Liver (tissue), 9 donors: Measurements from ENCODE around the gene AFF2. TPM values are rescaled to one million over a fixed set of nuclear protein-coding genes. Genes with fewer than 3 reads are reported as not detected.

Source experiments
- DNase-seq: peaks from one replicate; pipeline ENCODE4 v3.0.0-alpha.2; 2017; ENCODE audit warnings: low spot score
- H3K27ac ChIP-seq, 2 donors: one replicate each; pipeline ENCODE4 v1.7.0; 2013; ENCODE audit warnings: inconsistent platforms in 2 of 2, low read length in 2 of 2, control low read depth in 1 of 2, low read depth in 1 of 2, mild to moderate bottlenecking in 1 of 2
- H3K27me3 ChIP-seq, 4 donors: one replicate each; pipeline versions ENCODE4 v1.6.1 to v1.7.0; 2013; ENCODE audit warnings: low read length in 3 of 4, inconsistent platforms in 1 of 4, mild to moderate bottlenecking in 1 of 4, moderate library complexity in 1 of 4; ENCODE audit not compliant: control insufficient read depth in 4 of 4, insufficient read depth in 4 of 4
- H3K36me3 ChIP-seq, 4 donors: one replicate each; pipeline versions ENCODE4 v1.6.1 to v1.7.0; 2013; ENCODE audit warnings: low read length in 3 of 4, mild to moderate bottlenecking in 3 of 4, low read depth in 1 of 4, moderate library complexity in 1 of 4; ENCODE audit not compliant: control insufficient read depth in 4 of 4, insufficient read depth in 3 of 4
- H3K4me1 ChIP-seq, 4 donors: one replicate each; pipeline versions ENCODE4 v1.6.1 to v1.7.0; 2013; ENCODE audit warnings: low read length in 3 of 4, mild to moderate bottlenecking in 3 of 4, moderate library complexity in 1 of 4; ENCODE audit not compliant: control insufficient read depth in 4 of 4, insufficient read depth in 4 of 4
- H3K4me3 ChIP-seq, 3 donors: one replicate each; pipeline versions ENCODE4 v1.6.1 to v1.7.0; 2013; ENCODE audit warnings: low read length in 3 of 3, control low read depth in 1 of 3, low read depth in 1 of 3, mild to moderate bottlenecking in 1 of 3
- H3K9ac ChIP-seq, 2 donors: one replicate each; pipeline ENCODE4 v1.7.0; 2013; ENCODE audit warnings: low read length in 2 of 2, mild to moderate bottlenecking in 2 of 2, moderate library complexity in 2 of 2, control low read depth in 1 of 2, low read depth in 1 of 2
- H3K9me3 ChIP-seq, 4 donors: one replicate each; pipeline versions ENCODE4 v1.6.1 to v1.7.0; 2013; ENCODE audit warnings: low read length in 3 of 4; ENCODE audit not compliant: control insufficient read depth in 4 of 4
- EGR1 ChIP-seq, 2 donors: IDR thresholded peaks; 2 replicates each; pipeline ENCODE4 v1.6.1; 2016 to 2018; ENCODE audit warnings: antibody characterized with exemption in 2 of 2, low read depth in 2 of 2
- FOXA1 ChIP-seq: IDR thresholded peaks from 2 replicates; pipeline ENCODE4 v1.6.1; 2016; ENCODE audit warnings: antibody characterized with exemption
- FOXA2 ChIP-seq: IDR thresholded peaks from 2 replicates; pipeline ENCODE4 v1.6.1; 2016; ENCODE audit warnings: antibody characterized with exemption
- GABPA ChIP-seq, 2 donors: IDR thresholded peaks in 1 of 2; conservative IDR thresholded peaks in 1 of 2; 2 replicates each; pipeline ENCODE4 v1.6.1; 2016; ENCODE audit warnings: antibody characterized with exemption in 2 of 2, mild to moderate bottlenecking in 1 of 2, moderate library complexity in 1 of 2
- HNF4A ChIP-seq, 2 donors: conservative IDR thresholded peaks; 2 replicates each; pipeline ENCODE4 v1.6.1; 2016; ENCODE audit warnings: antibody characterized with exemption in 2 of 2, mild to moderate bottlenecking in 2 of 2
- HNF4G ChIP-seq: IDR thresholded peaks from 2 replicates; pipeline ENCODE4 v1.6.1; 2016; ENCODE audit warnings: antibody characterized with exemption
- JUND ChIP-seq, 2 donors: IDR thresholded peaks; 2 replicates each; pipeline ENCODE4 v1.6.1; 2016; ENCODE audit warnings: antibody characterized with exemption in 2 of 2
- NR2F2 ChIP-seq: IDR thresholded peaks from 2 replicates; pipeline ENCODE4 v1.6.1; 2016; ENCODE audit warnings: antibody characterized with exemption
- RAD21 ChIP-seq, 2 donors: IDR thresholded peaks; 2 replicates each; pipeline ENCODE4 v1.6.1; 2016; ENCODE audit warnings: antibody characterized with exemption in 2 of 2, mild to moderate bottlenecking in 2 of 2
- RXRA ChIP-seq, 2 donors: IDR thresholded peaks; 2 replicates each; pipeline ENCODE4 v1.6.1; 2017 to 2018; ENCODE audit warnings: antibody characterized with exemption in 2 of 2, mild to moderate bottlenecking in 1 of 2
- SP1 ChIP-seq: IDR thresholded peaks from 2 replicates; pipeline ENCODE4 v1.6.1; 2018; ENCODE audit warnings: antibody characterized with exemption, mild to moderate bottlenecking
- TAF1 ChIP-seq: conservative IDR thresholded peaks from 2 replicates; pipeline ENCODE4 v1.6.1; 2016; ENCODE audit warnings: antibody characterized with exemption, mild to moderate bottlenecking
- YY1 ChIP-seq: IDR thresholded peaks from 2 replicates; pipeline ENCODE4 v1.6.1; 2016; ENCODE audit warnings: antibody characterized with exemption, mild to moderate bottlenecking
- polyA plus RNA-seq, 2 donors: library from polyadenylated mRNA; stranded (reverse) in 1 of 2; unstranded in 1 of 2; fragments of 200-250 nt in 1 of 2; fragments of >200 nt in 1 of 2; fragmentation: Nextera tagmentation in 1 of 2; extraction: Ambion mirVana in 1 of 2; gene quantifications; one replicate each; pipeline versions ENCODE4 v1.2.1 to v1.2.3, GENCODE V29; 2013 to 2015
- total RNA-seq, 2 donors: library from RNA; depleted of rRNA; stranded (reverse); fragments of >200 nt; gene quantifications; one replicate each; pipeline ENCODE4 v1.2.3, GENCODE V29; 2014
- TF ChIP-seq, protein P1 (sequence below): fragments of 150-350 bp; IDR thresholded peaks from 2 replicates; pipeline ENCODE4 v1.5.1; 2017; ENCODE audit warnings: improper control_type of control experiment, low read depth, low read length; ENCODE audit not compliant: missing input control
- TF ChIP-seq, protein P2 (sequence below): IDR thresholded peaks from 2 replicates; pipeline ENCODE4 v1.6.1; 2016; ENCODE audit warnings: antibody characterized with exemption
- TF ChIP-seq, protein P3 (sequence below): IDR thresholded peaks from 2 replicates; pipeline ENCODE4 v1.6.1; 2016; ENCODE audit warnings: antibody characterized with exemption, mild to moderate bottlenecking
- TF ChIP-seq, protein P4 (sequence below): IDR thresholded peaks from 2 replicates; pipeline ENCODE4 v1.6.1; 2016; ENCODE audit warnings: antibody characterized with exemption
- TF ChIP-seq, protein P5 (sequence below): IDR thresholded peaks from 2 replicates; pipeline ENCODE4 v1.6.1; 2016; ENCODE audit warnings: antibody characterized with exemption
- donor health status: healthy.
- donor health status: healthy.
- donor health status: healthy.
- donor health status: healthy.
- donor health status: healthy.

The AFF2 gene
- total and polyA plus RNA-seq, 4 donors: 0.01 to 1.6 (median 0.50) TPM; not detected in 1

DNA sequence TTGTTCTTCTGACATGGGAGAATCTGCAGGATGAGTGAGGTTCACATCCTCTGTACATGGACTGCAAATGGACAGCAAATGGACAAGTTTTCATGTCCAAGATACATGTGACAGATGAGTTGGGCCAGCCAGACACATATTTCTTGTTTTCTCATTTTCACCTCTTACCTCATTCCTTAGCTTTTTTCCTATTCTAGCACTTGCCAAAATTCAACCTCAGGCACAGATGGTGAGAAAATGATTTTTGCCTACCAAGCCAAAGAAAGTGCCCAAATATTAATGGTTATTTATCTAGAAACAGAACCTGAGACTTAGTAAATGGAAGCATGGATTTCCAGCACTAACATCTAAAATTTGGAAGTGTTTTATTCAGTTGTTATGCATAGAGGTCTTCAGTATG lies 402.2 kb downstream of the AFF2 start:
- no peaks in the 10 kb centered on the region for H3K4me1 ChIP-seq
- H3K4me3 ChIP-seq: no peak overlapping the region
- H3K9ac ChIP-seq: no peak overlapping the region
- H3K9me3 ChIP-seq: no peaks in the 10 kb centered on the region
- no peak overlapping the region for H3K27ac ChIP-seq
- DNase-seq: no peak
- H3K36me3 ChIP-seq: no peaks in the 10 kb centered on the region
- TF ChIP-seq FOXA2 (no peak), HNF4G (no peak), YY1 (no peak), SP1 (no peak), TAF1 (no peak), EGR1 (IDR thresholded peaks at IDR 0.05; ENCODE audit: low read depth in 2 of 2) (no peak), NR2F2 (no peak), GABPA (IDR thresholded peaks at IDR 0.05 in 1 of 2, conservative IDR thresholded peaks at IDR 0.05 in 1 of 2) (no peak), FOXA1 (no peak), JUND (IDR thresholded peaks at IDR 0.05) (no peak), RAD21 (IDR thresholded peaks at IDR 0.05) (no peak), HNF4A (conservative IDR thresholded peaks at IDR 0.05) (no peak), RXRA (IDR thresholded peaks at IDR 0.05) (no peak)
- TF ChIP-seq, protein P1, sequence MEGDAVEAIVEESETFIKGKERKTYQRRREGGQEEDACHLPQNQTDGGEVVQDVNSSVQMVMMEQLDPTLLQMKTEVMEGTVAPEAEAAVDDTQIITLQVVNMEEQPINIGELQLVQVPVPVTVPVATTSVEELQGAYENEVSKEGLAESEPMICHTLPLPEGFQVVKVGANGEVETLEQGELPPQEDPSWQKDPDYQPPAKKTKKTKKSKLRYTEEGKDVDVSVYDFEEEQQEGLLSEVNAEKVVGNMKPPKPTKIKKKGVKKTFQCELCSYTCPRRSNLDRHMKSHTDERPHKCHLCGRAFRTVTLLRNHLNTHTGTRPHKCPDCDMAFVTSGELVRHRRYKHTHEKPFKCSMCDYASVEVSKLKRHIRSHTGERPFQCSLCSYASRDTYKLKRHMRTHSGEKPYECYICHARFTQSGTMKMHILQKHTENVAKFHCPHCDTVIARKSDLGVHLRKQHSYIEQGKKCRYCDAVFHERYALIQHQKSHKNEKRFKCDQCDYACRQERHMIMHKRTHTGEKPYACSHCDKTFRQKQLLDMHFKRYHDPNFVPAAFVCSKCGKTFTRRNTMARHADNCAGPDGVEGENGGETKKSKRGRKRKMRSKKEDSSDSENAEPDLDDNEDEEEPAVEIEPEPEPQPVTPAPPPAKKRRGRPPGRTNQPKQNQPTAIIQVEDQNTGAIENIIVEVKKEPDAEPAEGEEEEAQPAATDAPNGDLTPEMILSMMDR: no peak
- TF ChIP-seq, protein P2, sequence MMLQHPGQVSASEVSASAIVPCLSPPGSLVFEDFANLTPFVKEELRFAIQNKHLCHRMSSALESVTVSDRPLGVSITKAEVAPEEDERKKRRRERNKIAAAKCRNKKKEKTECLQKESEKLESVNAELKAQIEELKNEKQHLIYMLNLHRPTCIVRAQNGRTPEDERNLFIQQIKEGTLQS: no peak
- TF ChIP-seq, protein P3, sequence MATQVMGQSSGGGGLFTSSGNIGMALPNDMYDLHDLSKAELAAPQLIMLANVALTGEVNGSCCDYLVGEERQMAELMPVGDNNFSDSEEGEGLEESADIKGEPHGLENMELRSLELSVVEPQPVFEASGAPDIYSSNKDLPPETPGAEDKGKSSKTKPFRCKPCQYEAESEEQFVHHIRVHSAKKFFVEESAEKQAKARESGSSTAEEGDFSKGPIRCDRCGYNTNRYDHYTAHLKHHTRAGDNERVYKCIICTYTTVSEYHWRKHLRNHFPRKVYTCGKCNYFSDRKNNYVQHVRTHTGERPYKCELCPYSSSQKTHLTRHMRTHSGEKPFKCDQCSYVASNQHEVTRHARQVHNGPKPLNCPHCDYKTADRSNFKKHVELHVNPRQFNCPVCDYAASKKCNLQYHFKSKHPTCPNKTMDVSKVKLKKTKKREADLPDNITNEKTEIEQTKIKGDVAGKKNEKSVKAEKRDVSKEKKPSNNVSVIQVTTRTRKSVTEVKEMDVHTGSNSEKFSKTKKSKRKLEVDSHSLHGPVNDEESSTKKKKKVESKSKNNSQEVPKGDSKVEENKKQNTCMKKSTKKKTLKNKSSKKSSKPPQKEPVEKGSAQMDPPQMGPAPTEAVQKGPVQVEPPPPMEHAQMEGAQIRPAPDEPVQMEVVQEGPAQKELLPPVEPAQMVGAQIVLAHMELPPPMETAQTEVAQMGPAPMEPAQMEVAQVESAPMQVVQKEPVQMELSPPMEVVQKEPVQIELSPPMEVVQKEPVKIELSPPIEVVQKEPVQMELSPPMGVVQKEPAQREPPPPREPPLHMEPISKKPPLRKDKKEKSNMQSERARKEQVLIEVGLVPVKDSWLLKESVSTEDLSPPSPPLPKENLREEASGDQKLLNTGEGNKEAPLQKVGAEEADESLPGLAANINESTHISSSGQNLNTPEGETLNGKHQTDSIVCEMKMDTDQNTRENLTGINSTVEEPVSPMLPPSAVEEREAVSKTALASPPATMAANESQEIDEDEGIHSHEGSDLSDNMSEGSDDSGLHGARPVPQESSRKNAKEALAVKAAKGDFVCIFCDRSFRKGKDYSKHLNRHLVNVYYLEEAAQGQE: no peak
- TF ChIP-seq, protein P4, sequence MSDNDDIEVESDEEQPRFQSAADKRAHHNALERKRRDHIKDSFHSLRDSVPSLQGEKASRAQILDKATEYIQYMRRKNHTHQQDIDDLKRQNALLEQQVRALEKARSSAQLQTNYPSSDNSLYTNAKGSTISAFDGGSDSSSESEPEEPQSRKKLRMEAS: no peak
- TF ChIP-seq, protein P5, sequence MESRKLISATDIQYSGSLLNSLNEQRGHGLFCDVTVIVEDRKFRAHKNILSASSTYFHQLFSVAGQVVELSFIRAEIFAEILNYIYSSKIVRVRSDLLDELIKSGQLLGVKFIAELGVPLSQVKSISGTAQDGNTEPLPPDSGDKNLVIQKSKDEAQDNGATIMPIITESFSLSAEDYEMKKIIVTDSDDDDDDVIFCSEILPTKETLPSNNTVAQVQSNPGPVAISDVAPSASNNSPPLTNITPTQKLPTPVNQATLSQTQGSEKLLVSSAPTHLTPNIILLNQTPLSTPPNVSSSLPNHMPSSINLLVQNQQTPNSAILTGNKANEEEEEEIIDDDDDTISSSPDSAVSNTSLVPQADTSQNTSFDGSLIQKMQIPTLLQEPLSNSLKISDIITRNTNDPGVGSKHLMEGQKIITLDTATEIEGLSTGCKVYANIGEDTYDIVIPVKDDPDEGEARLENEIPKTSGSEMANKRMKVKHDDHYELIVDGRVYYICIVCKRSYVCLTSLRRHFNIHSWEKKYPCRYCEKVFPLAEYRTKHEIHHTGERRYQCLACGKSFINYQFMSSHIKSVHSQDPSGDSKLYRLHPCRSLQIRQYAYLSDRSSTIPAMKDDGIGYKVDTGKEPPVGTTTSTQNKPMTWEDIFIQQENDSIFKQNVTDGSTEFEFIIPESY: no peak
- H3K27me3 ChIP-seq: no peaks in the 10 kb centered on the region
